ENCODE data around the gene ZNF385D.

DNA sequence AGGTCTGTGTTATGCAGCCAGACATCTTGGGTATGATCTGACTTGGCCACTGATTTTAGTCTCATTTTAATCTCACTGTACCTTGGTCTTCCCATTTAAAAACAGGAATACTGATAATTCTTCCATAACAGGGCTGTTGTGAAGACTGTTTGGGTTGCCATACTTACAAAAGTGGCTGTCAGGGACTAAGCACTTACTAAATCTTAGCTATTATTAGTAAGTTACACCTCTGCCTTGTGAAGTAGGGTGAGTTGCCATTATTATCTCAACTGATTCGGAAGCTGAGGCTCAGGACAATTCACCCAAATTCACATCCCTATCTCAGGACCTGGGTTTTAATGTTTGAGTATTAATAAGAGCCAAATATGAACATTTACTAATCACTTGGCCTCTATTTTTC, 12.7 kb downstream of the ZNF385D start:
- TF ChIP-seq, protein P1, sequence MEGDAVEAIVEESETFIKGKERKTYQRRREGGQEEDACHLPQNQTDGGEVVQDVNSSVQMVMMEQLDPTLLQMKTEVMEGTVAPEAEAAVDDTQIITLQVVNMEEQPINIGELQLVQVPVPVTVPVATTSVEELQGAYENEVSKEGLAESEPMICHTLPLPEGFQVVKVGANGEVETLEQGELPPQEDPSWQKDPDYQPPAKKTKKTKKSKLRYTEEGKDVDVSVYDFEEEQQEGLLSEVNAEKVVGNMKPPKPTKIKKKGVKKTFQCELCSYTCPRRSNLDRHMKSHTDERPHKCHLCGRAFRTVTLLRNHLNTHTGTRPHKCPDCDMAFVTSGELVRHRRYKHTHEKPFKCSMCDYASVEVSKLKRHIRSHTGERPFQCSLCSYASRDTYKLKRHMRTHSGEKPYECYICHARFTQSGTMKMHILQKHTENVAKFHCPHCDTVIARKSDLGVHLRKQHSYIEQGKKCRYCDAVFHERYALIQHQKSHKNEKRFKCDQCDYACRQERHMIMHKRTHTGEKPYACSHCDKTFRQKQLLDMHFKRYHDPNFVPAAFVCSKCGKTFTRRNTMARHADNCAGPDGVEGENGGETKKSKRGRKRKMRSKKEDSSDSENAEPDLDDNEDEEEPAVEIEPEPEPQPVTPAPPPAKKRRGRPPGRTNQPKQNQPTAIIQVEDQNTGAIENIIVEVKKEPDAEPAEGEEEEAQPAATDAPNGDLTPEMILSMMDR (IDR thresholded peaks at IDR 0.05), result no peak
- no peak for TF ChIP-seq POLR2A (IDR thresholded peaks at IDR 0.05)

Measured in testis (tissue), 2 donors.